22Rv1 (cell line): ENCODE results near the gene LAMA5.

Experiments
- ZFX ChIP-seq: fragments of 450-650 bp; IDR thresholded peaks from 2 replicates; pipeline ENCODE4 v1.6.1; 2017; ENCODE audit warnings: antibody characterized with exemption, borderline replicate concordance
- TF ChIP-seq, protein P1 (sequence below): fragments of 450-650 bp; IDR thresholded peaks from 2 replicates; pipeline ENCODE4 v1.5.1; 2017; ENCODE audit warnings: mild to moderate bottlenecking

DNA sequence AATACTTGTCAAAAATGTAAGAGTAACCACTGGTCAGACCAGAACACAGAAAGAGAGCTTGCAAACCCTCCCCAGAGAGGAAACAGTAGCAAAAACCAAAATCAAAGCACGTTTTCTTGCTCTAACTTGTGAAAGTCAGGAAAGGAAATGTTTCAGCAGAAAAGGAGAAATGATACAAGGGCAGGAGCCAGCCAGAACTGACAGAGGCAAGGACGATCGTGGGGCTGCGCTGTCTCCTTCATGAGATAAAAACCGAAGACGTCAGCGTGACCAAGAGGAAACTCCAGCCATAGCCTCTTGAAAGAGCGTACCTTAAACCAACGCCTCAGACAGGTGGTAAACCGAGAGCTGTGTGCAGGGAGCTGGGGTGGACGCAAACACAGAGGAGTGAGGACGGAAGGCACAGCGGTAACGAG, 27.5 kb downstream of the LAMA5 start:
- TF ChIP-seq, protein P1, sequence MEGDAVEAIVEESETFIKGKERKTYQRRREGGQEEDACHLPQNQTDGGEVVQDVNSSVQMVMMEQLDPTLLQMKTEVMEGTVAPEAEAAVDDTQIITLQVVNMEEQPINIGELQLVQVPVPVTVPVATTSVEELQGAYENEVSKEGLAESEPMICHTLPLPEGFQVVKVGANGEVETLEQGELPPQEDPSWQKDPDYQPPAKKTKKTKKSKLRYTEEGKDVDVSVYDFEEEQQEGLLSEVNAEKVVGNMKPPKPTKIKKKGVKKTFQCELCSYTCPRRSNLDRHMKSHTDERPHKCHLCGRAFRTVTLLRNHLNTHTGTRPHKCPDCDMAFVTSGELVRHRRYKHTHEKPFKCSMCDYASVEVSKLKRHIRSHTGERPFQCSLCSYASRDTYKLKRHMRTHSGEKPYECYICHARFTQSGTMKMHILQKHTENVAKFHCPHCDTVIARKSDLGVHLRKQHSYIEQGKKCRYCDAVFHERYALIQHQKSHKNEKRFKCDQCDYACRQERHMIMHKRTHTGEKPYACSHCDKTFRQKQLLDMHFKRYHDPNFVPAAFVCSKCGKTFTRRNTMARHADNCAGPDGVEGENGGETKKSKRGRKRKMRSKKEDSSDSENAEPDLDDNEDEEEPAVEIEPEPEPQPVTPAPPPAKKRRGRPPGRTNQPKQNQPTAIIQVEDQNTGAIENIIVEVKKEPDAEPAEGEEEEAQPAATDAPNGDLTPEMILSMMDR: no peak
- TF ChIP-seq ZFX: no peak
